ENCODE data around the gene UGT3A2. TPM values are rescaled to one million over a fixed set of nuclear protein-coding genes. Genes with fewer than 3 reads are reported as not detected.

Gene UGT3A2
- polyA plus RNA-seq, 1 donor (not counting 4 experiments of a cell fraction or from before 2014, with no cell fraction given): 0.07 TPM

- dilution Hi-C loops (cut with MboI; ENCODE audit: extremely low pct_ligation_motif_present, low sequenced_read_pairs): no loop called here
- FAIRE-seq (peak; percentile 78), DNase-seq (ENCODE audit: low read depth, low spot score) (no peak)
- Histone ChIP-seq H3K9me1 (ENCODE audit: control insufficient read depth, extremely low read depth, insufficient read depth, low read length) (no peaks in the 10 kb centered on the region), H3K79me2 (ENCODE audit: control insufficient read depth, insufficient read depth, low read length) (no peaks in the 10 kb centered on the region), H3K9ac (ENCODE audit: control insufficient read depth, extremely low read depth, insufficient read depth, low read length) (no peak overlapping the region), H3K36me3 (ENCODE audit: control insufficient read depth in 2 of 2, extremely low read depth in 1 of 2, insufficient read depth in 2 of 2, low read length in 2 of 2) (no peaks in the 10 kb centered on the region), H2AFZ (ENCODE audit: control insufficient read depth, low read length) (no peak overlapping the region), H3K4me2 (ENCODE audit: control insufficient read depth, extremely low read depth, insufficient read depth, low read depth, low read length) (no peak overlapping the region), H3K4me1 (ENCODE audit: control insufficient read depth, extremely low read depth, insufficient read depth, low read length) (no peaks in the 10 kb centered on the region), H4K20me1 (ENCODE audit: control insufficient read depth, extremely low read depth, insufficient read depth, low read length) (no peaks in the 10 kb centered on the region), H3K27me3 (ENCODE audit: control insufficient read depth, extremely low read depth, insufficient read depth, low read length) (no peaks in the 10 kb centered on the region), H3K27ac (ENCODE audit: control insufficient read depth, insufficient read depth, low read length) (no peak overlapping the region), H3K9me3 (ENCODE audit: control insufficient read depth, low read depth, low read length) (no peaks in the 10 kb centered on the region), H3K4me3 (ENCODE audit: control insufficient read depth in 2 of 3, extremely low read depth in 1 of 3, insufficient read depth in 2 of 3, low read depth in 1 of 3, low read length in 3 of 3) (no peak overlapping the region)
- no peak for TF ChIP-seq EZH2 (IDR thresholded peaks at IDR 0.05; ENCODE audit: low read length)
- peak; percentile 44 to 65 (median 57) for TF ChIP-seq CTCF (optimal IDR thresholded peaks at IDR 0.05 in 1 of 3, IDR thresholded peaks at IDR 0.05 in 1 of 3, conservative IDR thresholded peaks at IDR 0.05 in 1 of 3; ENCODE audit: extremely low read depth in 1 of 3, insufficient read depth in 2 of 3, low read length in 3 of 3)
These were observed 23.3 kb upstream of the UGT3A2 start for GRCh38 chr5:36089989-36090388.

DNA sequence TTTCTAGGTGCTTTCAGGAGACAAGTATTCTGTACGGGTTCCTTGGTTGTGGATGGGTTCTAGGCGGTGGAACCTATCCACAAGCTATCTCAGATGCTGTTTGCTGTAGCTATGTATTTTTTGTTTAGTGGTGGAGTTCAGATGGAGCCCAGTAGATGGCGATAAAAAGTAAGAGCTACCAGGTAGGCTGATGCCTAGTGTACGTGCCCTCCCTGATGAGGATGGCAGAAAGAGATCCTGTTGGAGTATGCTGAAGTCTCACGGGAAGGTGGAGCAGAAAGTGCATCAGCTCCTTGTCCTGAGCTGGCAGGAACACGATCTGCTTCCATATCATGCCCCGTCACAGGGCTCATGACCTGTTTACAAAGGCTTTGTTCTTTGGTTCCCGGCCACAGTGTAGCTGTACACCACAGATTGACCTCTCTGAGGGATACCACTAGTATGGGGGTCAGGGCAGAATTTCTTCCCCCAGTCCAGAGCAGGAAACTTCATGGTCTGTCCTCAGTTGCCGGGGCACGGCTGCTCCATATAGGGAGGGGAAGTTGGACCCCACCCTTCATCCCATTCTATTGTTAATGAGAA is 12.6 kb upstream of the UGT3A2 start:
- Histone ChIP-seq H3K27me3 (ENCODE audit: control insufficient read depth, extremely low read depth, insufficient read depth, low read length) (no peaks in the 10 kb centered on the region), H3K4me3 (ENCODE audit: control insufficient read depth in 2 of 3, extremely low read depth in 1 of 3, insufficient read depth in 2 of 3, low read depth in 1 of 3, low read length in 3 of 3) (no peak overlapping the region), H3K9ac (ENCODE audit: control insufficient read depth, extremely low read depth, insufficient read depth, low read length) (no peak overlapping the region), H3K79me2 (ENCODE audit: control insufficient read depth, insufficient read depth, low read length) (no peaks in the 10 kb centered on the region), H3K4me2 (ENCODE audit: control insufficient read depth, extremely low read depth, insufficient read depth, low read depth, low read length) (peak overlapping the region; percentile 26), H2AFZ (ENCODE audit: control insufficient read depth, low read length) (peak overlapping the region; percentile 81), H3K27ac (ENCODE audit: control insufficient read depth, insufficient read depth, low read length) (no peak overlapping the region), H4K20me1 (ENCODE audit: control insufficient read depth, extremely low read depth, insufficient read depth, low read length) (no peaks in the 10 kb centered on the region), H3K36me3 (ENCODE audit: control insufficient read depth in 2 of 2, extremely low read depth in 1 of 2, insufficient read depth in 2 of 2, low read length in 2 of 2) (no peaks in the 10 kb centered on the region), H3K9me3 (ENCODE audit: control insufficient read depth, low read depth, low read length) (no peaks in the 10 kb centered on the region), H3K4me1 (ENCODE audit: control insufficient read depth, extremely low read depth, insufficient read depth, low read length) (no peaks in the 10 kb centered on the region), H3K9me1 (ENCODE audit: control insufficient read depth, extremely low read depth, insufficient read depth, low read length) (no peaks in the 10 kb centered on the region)
- peak; percentile 19 for DNase-seq (ENCODE audit: low read depth, low spot score)
- TF ChIP-seq CTCF (optimal IDR thresholded peaks at IDR 0.05 in 1 of 3, IDR thresholded peaks at IDR 0.05 in 1 of 3, conservative IDR thresholded peaks at IDR 0.05 in 1 of 3; ENCODE audit: extremely low read depth in 1 of 3, insufficient read depth in 2 of 3, low read length in 3 of 3) (peak; percentile 67 to 72 (median 72)), EZH2 (IDR thresholded peaks at IDR 0.05; ENCODE audit: low read length) (no peak)
- peak; percentile 93 for FAIRE-seq
- dilution Hi-C loops (cut with MboI; ENCODE audit: extremely low pct_ligation_motif_present, low sequenced_read_pairs): no loop called here

All from keratinocyte (primary cell).